ENCODE data around the gene ST6GALNAC3.
"Not testable (repeated sequence)": the region's sequence is repeated elsewhere in the genome, so short reads cannot be mapped to it uniquely, and the experiment has no call there.

The ST6GALNAC3 gene

GRCh38 chr1:76074321-76075187, at the start of gene ST6GALNAC3:
Gene ST6GALNAC3, plus strand, starts transcription at chr1:76074746.
- DNase-seq (ENCODE audit: insufficient read length, low spot score) (peak; percentile 44), FAIRE-seq (no peak)

- DNase-seq (ENCODE audit: insufficient read length, low spot score), result no peak
- no peak for FAIRE-seq
These were observed 47.2 kb upstream of the ST6GALNAC3 start for GRCh38 chr1:76027341-76027740.

GRCh38 chr1:76029331-76029730, 45.2 kb upstream of the ST6GALNAC3 start:
- DNase-seq (ENCODE audit: insufficient read length, low spot score) (no peak), FAIRE-seq (no peak)

GRCh38 chr1:76031496-76031895, 43.0 kb upstream of the ST6GALNAC3 start:
- no peak for FAIRE-seq
- no peak for DNase-seq (ENCODE audit: insufficient read length, low spot score)

GRCh38 chr1:76033800-76034475, 40.6 kb upstream of the ST6GALNAC3 start:
- no peak for FAIRE-seq

GRCh38 chr1:76035053-76035452, 39.5 kb upstream of the ST6GALNAC3 start:
- FAIRE-seq (no peak), DNase-seq (ENCODE audit: insufficient read length, low spot score) (no peak)

More at GRCh38 chr1:76033800-76034475, 40.6 kb upstream of the ST6GALNAC3 start:
- no peak for DNase-seq (ENCODE audit: insufficient read length, low spot score)

GRCh38 chr1:76037324-76037723, 37.2 kb upstream of the ST6GALNAC3 start:
- FAIRE-seq, result no peak
- no peak for DNase-seq (ENCODE audit: insufficient read length, low spot score)

GRCh38 chr1:76038287-76039004, 36.1 kb upstream of the ST6GALNAC3 start:
- no peak for FAIRE-seq
- DNase-seq (ENCODE audit: insufficient read length, low spot score), result no peak

GRCh38 chr1:76046149-76046548, 28.4 kb upstream of the ST6GALNAC3 start:
- DNase-seq (ENCODE audit: insufficient read length, low spot score) (no peak), FAIRE-seq (no peak)

GRCh38 chr1:76048219-76048618, 26.3 kb upstream of the ST6GALNAC3 start:
- DNase-seq (ENCODE audit: insufficient read length, low spot score) (no peak), FAIRE-seq (no peak)

- FAIRE-seq, result no peak
- DNase-seq (ENCODE audit: insufficient read length, low spot score), result no peak
These were observed 25.6 kb upstream of the ST6GALNAC3 start for GRCh38 chr1:76048926-76049325.

- FAIRE-seq (no peak), DNase-seq (ENCODE audit: insufficient read length, low spot score) (no peak)
These were observed 25.0 kb upstream of the ST6GALNAC3 start for GRCh38 chr1:76049498-76049897.

- not testable (repeated sequence) for FAIRE-seq; DNase-seq (ENCODE audit: insufficient read length, low spot score)
These were observed 24.5 kb upstream of the ST6GALNAC3 start for GRCh38 chr1:76050073-76050472.

- DNase-seq (ENCODE audit: insufficient read length, low spot score), result no peak
- no peak for FAIRE-seq
These were observed 21.5 kb upstream of the ST6GALNAC3 start for GRCh38 chr1:76053021-76053420.

- DNase-seq (ENCODE audit: insufficient read length, low spot score), result no peak
- no peak for FAIRE-seq
These were observed 20.2 kb upstream of the ST6GALNAC3 start for GRCh38 chr1:76054359-76054758.

- DNase-seq (ENCODE audit: insufficient read length, low spot score) (no peak), FAIRE-seq (no peak)
These were observed 18.6 kb upstream of the ST6GALNAC3 start for GRCh38 chr1:76055987-76056386.

- FAIRE-seq, result no peak
- DNase-seq (ENCODE audit: insufficient read length, low spot score), result no peak
These were observed 15.1 kb upstream of the ST6GALNAC3 start for GRCh38 chr1:76059451-76059850.

GRCh38 chr1:76065270-76065669, 9.3 kb upstream of the ST6GALNAC3 start:
- FAIRE-seq (no peak), DNase-seq (ENCODE audit: insufficient read length, low spot score) (no peak)

GRCh38 chr1:76066394-76066793, 8.2 kb upstream of the ST6GALNAC3 start:
- DNase-seq (ENCODE audit: insufficient read length, low spot score) (no peak), FAIRE-seq (no peak)

GRCh38 chr1:76068542-76068941, 6.0 kb upstream of the ST6GALNAC3 start:
- DNase-seq (ENCODE audit: insufficient read length, low spot score) (no peak), FAIRE-seq (no peak)

GRCh38 chr1:76068953-76069561, 5.5 kb upstream of the ST6GALNAC3 start:
- no peak for FAIRE-seq
- no peak for DNase-seq (ENCODE audit: insufficient read length, low spot score)

All from GM19239 (cell line).